HG03159 (cell line): Measurements from ENCODE around the gene TRIM52.

ENCODE experiments used
- ATAC-seq: cut with Tn5 transposase; IDR thresholded peaks from one replicate; pipeline ENCODE4 v1.9.1; 2021; ENCODE audit warnings: mild to moderate bottlenecking, moderate library complexity; ENCODE audit not compliant: unreplicated experiment

Gene TRIM52

DNA sequence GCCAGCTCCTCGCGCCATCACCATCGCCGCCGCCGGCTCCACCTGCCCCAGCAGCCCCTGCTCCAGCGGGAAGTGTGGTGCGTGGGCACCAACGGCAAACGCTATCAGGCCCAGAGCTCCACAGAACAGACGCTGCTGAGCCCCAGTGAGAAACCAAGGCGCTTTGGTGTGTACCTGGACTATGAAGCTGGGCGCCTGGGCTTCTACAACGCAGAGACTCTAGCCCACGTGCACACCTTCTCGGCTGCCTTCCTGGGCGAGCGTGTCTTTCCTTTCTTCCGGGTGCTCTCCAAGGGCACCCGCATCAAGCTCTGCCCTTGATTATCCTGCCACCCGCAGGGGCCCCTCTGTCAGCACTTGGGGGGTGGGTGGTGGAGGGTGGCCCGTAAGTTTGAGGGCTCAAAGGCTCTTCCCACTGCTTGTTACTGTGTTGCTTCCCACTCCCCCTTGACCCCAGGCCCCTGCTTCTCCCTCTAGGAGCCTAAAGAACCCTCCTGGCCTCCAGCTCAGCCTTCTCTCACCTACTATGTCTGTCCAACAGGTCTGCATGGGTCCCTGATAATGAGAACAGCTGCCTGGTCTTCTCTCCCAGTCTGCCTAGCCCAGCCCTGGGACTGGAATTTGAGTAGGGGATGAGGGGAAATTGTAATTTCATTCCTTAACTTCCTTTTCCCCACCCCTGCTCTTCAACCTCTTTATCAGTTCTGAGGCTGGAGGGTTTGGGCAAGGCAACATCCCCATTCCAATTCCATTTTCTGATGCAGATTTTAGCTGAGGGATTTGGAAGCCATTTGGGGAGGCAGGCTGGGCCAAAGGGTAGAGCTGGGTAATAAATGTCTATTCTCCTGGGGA, 26.3 kb downstream of the TRIM52 start:
- ATAC-seq = no peak

DNA sequence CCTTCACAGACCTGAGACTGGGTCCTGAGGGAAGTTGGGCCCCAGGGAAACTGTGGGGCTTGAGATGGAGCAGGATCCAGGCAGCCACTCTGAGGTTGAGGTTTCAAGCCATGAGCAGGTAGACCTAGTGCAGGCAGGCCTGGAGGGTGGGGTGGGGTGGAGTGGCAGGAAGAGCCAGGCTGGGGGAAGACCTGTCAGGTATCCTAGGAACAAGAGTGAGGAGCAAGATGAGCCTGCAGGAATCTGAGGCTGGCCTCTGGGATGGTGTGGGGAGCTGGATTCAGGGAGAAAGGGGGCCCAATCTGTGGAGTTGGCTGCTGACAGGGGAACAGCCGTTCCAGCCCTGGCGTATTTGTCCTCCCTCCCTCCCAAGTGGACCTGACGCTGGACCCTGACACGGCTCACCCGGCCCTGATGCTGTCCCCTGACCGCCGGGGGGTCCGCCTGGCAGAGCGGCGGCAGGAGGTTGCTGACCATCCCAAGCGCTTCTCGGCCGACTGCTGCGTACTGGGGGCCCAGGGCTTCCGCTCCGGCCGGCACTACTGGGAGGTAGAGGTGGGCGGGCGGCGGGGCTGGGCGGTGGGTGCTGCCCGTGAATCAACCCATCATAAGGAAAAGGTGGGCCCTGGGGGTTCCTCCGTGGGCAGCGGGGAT, 27.0 kb downstream of the TRIM52 start:
- ATAC-seq = no peak

DNA sequence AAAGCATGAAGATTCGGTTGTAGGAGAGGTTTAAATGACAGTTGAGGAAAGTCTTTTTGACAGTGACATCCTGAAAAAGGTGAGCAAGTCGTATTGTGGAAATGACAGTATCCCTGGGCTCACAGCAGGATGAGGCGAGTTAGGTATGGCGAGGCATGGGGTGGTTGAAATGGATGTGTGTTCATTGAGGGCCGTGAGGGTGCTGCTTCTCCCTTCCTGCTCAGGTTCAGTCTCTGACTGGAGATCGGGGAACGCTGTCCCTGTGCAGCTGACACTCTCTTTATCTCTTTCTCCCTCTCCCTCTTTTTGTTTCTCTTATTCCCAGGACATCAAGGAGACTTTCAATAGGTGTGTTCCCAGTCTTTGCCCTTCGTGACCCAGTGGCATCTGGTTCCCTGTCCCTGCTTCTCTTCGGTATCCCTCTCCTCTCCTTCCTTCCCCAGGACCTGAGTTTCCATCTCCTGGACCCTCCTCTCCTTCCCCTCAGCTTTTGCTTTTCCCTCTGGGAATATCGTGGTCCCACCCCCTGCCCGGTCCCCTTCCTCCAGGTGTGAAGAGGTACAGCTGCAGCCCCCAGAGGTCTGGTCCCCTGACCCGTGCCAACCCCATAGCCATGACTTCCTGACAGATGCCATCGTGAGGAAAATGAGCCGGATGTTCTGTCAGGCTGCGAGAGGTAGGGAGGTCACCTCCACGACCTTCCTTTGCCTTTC, 27.7 kb downstream of the TRIM52 start:
- no peak for ATAC-seq

DNA sequence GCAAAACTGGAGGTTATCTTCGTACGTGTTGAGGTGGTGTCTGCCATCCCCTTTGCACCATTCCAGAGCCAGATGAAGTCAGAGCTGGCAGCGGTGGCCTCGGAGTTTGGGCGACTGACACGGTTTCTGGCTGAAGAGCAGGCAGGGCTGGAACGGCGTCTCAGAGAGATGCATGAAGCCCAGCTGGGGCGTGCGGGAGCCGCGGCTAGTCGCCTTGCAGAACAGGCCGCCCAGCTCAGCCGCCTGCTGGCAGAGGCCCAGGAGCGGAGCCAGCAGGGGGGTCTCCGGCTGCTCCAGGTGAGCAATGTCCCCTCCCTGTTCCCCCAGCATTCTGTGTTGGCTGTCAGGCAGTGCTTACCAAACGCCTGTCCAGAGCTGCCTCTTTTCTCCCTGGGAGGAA, 28.4 kb downstream of the TRIM52 start:
- ATAC-seq = no peak

DNA sequence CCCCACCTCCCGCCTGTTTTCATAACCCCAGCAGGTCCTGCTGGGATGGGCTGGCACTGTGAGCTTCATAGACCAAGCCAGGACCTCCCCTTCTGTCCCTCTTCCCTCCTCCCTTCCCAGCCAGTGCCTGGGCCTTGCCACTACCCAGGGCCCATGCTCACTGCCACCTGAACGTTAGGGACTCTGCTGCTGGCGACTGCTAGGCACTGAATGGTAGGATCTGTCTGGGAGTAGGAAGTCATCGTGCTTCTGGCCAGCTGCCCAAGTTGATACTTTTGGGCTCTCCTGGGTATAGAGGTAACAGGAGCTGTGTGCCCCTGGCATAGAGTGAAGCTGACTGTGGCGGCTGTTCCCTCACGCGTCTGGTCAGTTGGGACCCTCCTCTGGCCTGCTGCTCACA, 29.5 kb downstream of the TRIM52 start:
- no peak for ATAC-seq

DNA sequence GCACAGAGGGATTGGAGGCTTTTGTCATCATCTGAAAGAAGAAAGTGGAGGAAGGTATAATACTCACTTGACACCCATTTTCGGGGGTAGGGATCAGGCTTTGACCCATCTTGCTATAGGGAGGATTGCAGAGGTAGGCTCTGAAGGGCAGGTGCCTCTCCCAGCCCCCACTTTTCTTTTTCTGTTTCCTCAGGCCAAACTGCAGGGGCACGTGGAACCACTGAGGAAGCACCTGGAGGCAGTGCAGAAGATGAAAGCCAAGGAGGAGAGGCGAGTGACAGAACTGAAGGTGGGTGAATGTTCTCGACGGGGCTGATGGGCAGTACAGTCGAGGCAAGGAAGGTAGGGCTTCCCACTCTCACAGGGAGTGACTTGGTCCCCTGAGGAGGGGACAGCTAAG, 30.4 kb downstream of the TRIM52 start:
- ATAC-seq = no peak

DNA sequence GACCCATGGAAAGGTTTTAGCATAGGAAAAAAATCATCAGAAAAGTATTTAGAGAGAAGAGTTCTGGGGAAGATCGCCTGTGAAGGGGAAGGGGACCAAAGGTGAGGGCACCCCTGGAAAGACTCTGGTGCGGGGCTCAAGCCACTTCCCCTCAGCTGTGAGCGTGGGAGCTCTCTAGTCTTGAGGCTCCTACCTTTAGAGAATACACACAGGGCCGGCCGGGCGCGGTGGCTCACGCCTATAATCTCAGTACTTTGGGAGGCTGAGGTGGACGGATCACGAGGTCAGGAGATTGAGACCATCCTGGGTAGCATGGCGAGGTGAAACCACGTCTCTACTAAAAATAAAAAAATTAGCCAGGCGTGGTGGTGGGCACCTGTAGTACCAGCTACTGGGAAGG, 30.9 kb downstream of the TRIM52 start:
- ATAC-seq = no peak

DNA sequence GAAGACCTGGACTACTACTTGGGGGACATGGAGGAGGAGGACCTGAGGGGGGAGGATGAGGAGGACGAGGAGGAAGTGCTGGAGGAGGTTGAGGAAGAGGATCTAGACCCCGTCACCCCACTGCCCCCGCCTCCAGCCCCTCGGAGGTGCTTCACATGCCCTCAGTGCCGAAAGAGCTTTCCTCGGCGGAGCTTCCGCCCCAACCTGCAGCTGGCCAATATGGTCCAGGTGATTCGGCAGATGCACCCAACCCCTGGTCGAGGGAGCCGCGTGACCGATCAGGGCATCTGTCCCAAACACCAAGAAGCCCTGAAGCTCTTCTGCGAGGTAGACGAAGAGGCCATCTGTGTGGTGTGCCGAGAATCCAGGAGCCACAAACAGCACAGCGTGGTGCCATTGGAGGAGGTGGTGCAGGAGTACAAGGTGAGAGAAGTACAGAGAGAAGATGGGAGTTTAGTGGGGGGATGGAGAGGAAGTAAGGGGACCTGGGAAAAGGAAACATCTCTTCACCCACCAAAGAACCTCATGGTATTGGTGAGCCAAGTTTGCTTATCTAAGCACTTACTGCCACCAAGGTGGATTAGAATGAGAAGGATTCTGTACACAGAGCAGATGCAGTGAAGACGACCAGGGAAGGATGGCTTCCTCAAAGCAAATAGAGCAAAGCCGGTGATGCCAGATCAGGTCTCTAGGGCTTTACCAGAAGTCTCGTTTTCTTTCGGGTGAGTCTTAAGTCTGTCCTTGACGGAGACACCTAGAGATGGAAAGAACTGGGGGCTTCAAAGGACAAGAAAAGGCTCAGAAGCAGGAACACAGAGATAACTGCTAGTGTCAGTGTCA, 36.3 kb downstream of the TRIM52 start:
- ATAC-seq = no peak

DNA sequence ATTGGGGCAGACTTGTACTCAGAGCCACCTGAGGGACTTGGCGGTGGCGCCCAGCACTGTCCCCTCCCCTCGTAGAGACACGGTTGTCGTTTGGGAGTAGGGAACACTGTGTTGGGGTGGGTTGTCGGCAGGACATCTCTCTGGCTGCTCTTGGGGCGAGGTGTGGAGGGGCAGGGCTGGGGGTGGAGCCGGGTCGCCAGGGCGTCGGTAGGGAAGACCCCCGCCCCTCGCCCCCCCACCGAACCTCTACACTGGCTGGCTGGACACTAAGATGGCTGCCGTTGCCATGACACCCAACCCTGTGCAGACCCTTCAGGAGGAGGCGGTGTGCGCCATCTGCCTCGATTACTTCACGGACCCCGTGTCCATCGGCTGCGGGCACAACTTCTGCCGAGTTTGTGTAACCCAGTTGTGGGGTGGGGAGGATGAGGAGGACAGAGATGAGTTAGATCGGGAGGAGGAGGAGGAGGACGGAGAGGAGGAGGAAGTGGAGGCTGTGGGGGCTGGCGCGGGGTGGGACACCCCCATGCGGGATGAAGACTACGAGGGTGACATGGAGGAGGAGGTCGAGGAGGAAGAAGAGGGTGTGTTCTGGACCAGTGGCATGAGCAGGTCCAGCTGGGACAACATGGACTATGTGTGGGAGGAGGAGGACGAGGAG, 37.1 kb downstream of the TRIM52 start:
- ATAC-seq = peak; percentile 1

DNA sequence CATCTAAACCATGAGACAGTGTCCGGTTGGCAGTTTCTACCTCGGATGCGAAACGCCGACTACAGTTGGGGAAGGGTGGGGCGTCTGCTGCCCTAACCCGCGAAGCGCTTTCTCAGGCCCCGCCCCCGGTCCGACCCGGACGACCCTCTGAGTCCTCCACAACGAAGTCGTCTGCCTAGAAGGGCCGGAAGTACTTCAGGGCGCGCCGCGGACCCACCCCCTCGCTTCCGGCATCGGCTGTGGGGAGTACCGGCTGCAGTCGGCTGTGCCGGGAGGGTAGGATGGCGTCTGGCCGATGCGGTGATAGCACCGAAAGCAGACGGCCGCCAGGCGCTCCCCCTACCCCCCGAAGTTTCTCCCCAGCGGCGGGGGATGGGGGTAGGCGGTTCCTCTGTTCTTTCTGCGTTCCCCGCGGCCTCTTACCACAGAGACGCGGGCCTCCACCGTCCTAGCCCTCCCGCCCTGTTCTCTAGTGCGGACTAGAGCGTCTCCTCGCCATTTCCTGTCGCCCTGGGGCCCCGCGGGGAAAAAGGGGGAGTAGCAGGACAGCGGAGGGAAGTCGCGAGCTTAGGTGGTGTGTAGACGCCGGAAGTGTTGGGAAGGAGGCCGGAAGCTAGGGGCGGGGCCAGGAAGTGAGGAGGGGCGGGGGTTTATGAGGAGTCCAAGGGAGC, 37.8 kb downstream of the TRIM52 start, which contains the start of gene TRIM41:
TSS of gene TRIM41 (plus strand) at position 224 of the 671 bp plus-strand sequence. CDS start 719 bp downstream, outside the sequence.
- ATAC-seq = peak; percentile 65

DNA sequence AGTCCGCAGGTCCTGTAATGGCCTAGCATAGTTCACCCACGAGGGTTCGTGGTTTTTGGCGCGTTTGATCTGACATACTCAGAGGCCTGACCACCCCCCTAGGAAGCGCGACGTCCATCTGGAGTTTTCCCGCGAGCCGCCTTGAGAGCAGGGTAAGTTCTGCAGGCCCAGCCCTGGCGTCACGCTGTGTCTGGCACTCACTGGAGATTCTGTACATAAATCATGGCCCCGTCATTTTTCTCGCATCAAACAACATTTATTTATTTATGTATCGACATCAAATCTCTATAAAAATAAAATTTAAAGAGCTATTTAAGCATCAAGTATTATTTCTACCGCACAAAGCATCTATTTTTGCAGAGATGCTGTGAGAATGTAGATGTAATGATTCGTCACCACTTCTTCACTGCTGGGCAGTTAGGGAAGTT, 38.3 kb downstream of the TRIM52 start:
- no peak for ATAC-seq

DNA sequence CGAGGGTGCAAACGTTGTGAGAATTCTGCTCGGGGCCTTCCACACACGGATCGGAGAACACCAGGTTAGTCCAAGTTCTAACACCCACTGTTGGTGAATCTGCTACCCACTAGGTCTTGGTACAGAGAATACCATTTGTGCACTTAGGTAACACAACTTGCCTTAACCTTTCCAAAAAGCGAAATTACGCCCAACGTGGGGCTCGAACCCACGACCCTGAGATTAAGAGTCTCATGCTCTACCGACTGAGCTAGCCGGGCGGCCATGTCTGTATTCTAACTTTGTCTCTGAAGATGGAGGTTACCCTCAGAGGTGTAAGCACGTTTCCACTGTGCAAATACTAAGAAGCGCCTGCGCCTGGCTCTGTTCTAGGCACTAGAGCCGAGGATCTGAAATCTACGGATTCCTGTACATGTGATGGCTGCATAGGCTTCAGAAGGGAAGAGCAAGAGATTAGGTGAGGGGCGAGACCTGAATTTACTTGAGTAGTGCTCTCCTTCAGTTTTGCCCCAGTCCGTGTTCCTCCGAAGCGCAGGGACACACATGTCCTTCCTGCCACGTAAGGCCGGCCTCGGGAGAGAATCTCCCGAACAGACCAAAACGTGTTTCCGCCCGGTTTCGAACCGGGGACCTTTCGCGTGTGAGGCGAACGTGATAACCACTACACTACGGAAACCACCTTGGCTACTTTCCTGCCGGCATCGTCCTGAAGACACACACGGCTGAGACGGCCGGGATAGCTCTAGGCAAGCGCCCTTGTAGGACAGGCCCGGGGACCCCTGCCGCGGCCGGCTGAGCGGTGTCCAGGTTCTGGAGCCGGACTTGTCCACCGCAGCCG, 38.9 kb downstream of the TRIM52 start:
- peak; percentile 22 for ATAC-seq

DNA sequence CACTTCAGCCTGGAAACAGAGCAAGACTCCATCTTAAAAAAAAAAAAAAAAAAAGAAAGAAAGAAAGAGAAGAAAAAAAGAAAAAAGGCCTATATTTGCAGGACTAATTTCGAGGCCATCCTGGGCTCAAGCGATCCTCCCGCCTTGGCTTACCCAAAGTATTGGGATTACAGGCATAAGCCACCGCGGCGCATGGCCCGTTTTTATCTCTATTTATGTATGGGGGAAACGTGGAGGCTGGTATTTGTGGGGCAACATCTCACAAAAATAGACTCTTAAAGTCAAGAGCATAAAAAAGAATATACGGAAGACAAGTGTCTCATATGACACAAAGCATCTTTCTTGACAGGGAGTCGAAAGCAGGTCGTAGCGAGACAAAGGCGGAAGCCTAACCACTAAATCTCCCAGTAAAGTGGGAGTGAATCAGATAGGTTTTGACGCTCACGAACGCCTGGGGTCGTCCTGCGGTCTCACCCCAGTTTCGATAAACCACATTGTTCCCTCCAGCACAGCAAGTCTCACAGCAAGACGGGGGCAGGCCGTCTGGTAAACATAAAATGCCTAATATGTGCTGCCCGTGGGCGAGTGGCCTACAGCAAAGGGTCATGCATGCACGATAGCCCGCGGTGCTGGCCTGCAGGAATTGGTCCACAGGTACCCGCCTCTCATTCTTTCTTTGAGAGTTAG, 39.7 kb downstream of the TRIM52 start:
- no peak for ATAC-seq

DNA sequence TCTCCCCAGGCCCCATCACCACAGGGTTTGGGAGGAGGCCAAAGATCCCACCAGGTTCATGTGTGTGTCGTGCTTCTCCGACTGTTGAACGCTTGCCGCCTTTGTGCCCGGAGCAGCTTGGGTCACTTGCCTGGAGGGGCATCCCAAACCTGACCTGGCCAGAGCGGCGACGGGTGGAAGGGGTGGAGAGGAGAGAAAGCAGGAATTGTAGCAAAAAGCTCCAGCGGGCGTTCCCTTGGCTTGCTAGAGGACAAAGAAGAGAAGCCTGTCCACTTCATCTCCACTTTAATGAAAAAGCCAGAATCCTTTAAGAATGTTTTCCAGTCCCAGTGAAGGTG, 40.8 kb downstream of the TRIM52 start:
- ATAC-seq = no peak

DNA sequence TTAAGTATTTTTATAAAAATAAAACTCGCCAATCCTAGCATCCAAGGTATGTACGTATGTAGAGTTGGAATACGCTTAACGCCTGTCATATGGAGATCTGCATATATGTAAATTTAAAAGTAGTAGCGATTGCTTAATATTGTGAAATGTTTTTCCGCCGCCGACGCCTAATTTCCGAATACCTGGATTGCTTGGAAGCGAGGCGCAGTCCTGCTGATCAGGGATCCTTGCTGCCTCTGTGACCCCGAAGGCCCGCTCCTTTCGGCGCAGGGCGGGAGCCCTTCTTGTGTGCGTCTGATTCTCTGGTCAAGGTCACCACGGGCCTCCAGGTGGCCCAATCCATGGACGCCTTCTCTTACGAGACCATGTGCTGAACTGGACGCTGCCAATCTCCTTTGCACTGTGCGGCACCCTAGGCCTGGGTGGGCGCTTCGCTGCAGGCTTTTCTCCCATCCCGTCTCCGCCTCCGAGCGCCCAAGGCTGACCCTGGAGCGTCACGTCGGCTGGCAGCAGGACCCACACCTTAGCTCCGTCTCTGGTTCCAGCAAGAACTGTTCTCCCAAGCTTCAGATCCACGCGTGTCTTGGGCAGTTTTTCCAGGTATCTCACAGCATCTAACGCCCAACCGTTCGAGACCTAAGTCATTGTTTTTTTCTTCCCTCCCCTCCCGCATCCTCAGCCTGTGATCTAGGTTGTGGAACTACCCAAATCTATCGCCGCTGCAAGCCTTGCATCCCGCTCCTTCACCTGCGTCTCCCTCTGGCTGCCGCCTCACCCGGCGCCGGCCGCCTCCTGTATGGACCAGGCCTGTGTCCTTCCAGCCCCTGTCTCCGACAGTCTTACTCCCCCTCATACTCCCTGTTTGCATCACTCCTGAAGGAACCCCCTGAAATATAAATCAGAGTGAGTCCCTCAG, 41.4 kb downstream of the TRIM52 start:
- no peak for ATAC-seq

DNA sequence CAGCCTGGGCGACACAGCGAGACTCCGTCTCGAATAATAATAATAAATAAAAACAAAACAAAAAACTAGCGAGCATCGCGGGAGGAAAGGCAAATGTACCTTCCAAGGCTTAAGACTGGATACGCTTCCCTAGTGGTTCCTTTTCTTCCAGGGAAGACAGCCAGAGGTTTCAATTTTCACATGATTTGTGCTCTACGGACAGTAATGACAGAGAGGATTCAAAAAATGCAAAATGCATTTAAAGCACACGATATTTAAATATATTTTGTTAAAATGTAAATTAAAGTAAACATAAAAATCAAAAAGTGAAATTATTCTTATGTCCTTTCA, 42.2 kb downstream of the TRIM52 start:
- no peak for ATAC-seq

DNA sequence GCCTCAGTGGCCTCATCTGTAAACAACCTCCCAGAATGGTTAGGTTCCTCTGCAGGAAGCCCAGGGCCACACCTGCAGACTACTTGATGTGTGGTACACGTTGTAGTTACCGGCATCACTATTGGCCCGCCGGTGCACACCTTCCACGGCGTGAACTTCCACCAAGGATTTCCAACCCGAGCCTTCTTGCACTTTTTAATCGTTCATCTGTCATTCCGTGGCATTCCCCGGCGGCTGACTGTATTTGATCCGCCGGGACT, 43.2 kb downstream of the TRIM52 start:
- peak; percentile 26 for ATAC-seq
